Raji (cell line): Measurements from ENCODE around the gene LRRC17.

Experiments used
- POLR2A ChIP-seq: IDR thresholded peaks from 2 replicates; pipeline ENCODE4 v1.6.1; 2011; ENCODE audit warnings: low read depth, low read length, control low read depth; ENCODE audit not compliant: insufficient read depth

Gene LRRC17

GRCh38 chr7:102891693-102892261 is 21.0 kb upstream of the LRRC17 start:
- no peak for TF ChIP-seq POLR2A

- no peak for TF ChIP-seq POLR2A
Observed at GRCh38 chr7:102892631-102893278, 20.0 kb upstream of the LRRC17 start.

GRCh38 chr7:102895602-102896001 is 17.2 kb upstream of the LRRC17 start:
- TF ChIP-seq POLR2A: no peak

GRCh38 chr7:102896585-102896984 is 16.2 kb upstream of the LRRC17 start:
- TF ChIP-seq POLR2A: no peak

- no peak for TF ChIP-seq POLR2A
Observed at GRCh38 chr7:102897211-102897631, 15.6 kb upstream of the LRRC17 start.

- TF ChIP-seq POLR2A: no peak
Observed at GRCh38 chr7:102897856-102898531, 14.8 kb upstream of the LRRC17 start.

- TF ChIP-seq POLR2A: no peak
Observed at GRCh38 chr7:102898532-102898859, 14.3 kb upstream of the LRRC17 start.

GRCh38 chr7:102908676-102909075 is 4.1 kb upstream of the LRRC17 start:
- no peak for TF ChIP-seq POLR2A

- TF ChIP-seq POLR2A: no peak
Observed at GRCh38 chr7:102913826-102914225, 1.0 kb downstream of the LRRC17 start.

GRCh38 chr7:102914585-102914984 is 1.8 kb downstream of the LRRC17 start:
- no peak for TF ChIP-seq POLR2A

- no peak for TF ChIP-seq POLR2A
Observed at GRCh38 chr7:102916426-102916825, 3.6 kb downstream of the LRRC17 start.

- TF ChIP-seq POLR2A: no peak
Observed at GRCh38 chr7:102916881-102917280, 4.1 kb downstream of the LRRC17 start.

GRCh38 chr7:102917436-102918353 is 4.9 kb downstream of the LRRC17 start:
- TF ChIP-seq POLR2A: no peak

GRCh38 chr7:102918845-102919244 is 6.0 kb downstream of the LRRC17 start:
- TF ChIP-seq POLR2A: no peak

GRCh38 chr7:102925976-102926782 is 13.4 kb downstream of the LRRC17 start:
- TF ChIP-seq POLR2A: no peak
